Keratinocyte (primary cell): Measurements from ENCODE around the gene USP12. TPM values are rescaled to one million over a fixed set of nuclear protein-coding genes. Genes with fewer than 3 reads are reported as not detected.

Experiments
- DNase-seq: peaks from one replicate; pipeline ENCODE4 v3.0.0-alpha.2; 2011; ENCODE audit warnings: low read depth, missing footprints, low spot score
- FAIRE-seq: peaks from 2 replicates; lab custom pipeline; 2011; peaks lifted over from hg19 to GRCh38; lab: Jason Lieb, UNC
- H2AFZ ChIP-seq: 2 replicates; pipeline ENCODE4 v1.6.0; 2012; ENCODE audit warnings: low read length, control low read depth, inconsistent platforms; ENCODE audit not compliant: control insufficient read depth
- H3K27ac ChIP-seq: 2 replicates; pipeline ENCODE4 v1.5.1; 2011; ENCODE audit warnings: low read length; ENCODE audit not compliant: control insufficient read depth, insufficient read depth
- H3K27me3 ChIP-seq: 3 replicates; pipeline ENCODE4 v1.6.0; 2011; ENCODE audit warnings: low read length; ENCODE audit not compliant: control insufficient read depth, insufficient read depth; ENCODE audit errors: extremely low read depth
- H3K36me3 ChIP-seq, 2 experiments: 2 replicates in 1 of 2; 3 replicates in 1 of 2; pipeline ENCODE4 v1.5.1; 2011; ENCODE audit warnings: low read length in 2 of 2, mild to moderate bottlenecking in 1 of 2; ENCODE audit not compliant: control insufficient read depth in 2 of 2, insufficient read depth in 2 of 2; ENCODE audit errors: extremely low read depth in 1 of 2
- H3K4me1 ChIP-seq: 3 replicates; pipeline ENCODE4 v1.5.1; 2011; ENCODE audit warnings: low read length; ENCODE audit not compliant: control insufficient read depth, insufficient read depth; ENCODE audit errors: extremely low read depth
- H3K4me2 ChIP-seq: 3 replicates; pipeline ENCODE4 v1.6.0; 2011; ENCODE audit warnings: low read depth, low read length; ENCODE audit not compliant: control insufficient read depth, insufficient read depth; ENCODE audit errors: extremely low read depth
- H3K4me3 ChIP-seq, 3 experiments: fragments of 200-600 bp in 1 of 3; sonication (generic) in 1 of 3; 2 replicates in 2 of 3; 3 replicates in 1 of 3; pipeline ENCODE4 v1.5.1; 2011 to 2016; ENCODE audit warnings: low read length in 3 of 3, mild to moderate bottlenecking in 3 of 3, control low read depth in 2 of 3, inconsistent platforms in 1 of 3, low read depth in 1 of 3, mixed read lengths in 1 of 3, mixed run types in 1 of 3, moderate library complexity in 1 of 3; ENCODE audit not compliant: control insufficient read depth in 2 of 3, insufficient read depth in 2 of 3; ENCODE audit errors: extremely low read depth in 1 of 3
- H3K79me2 ChIP-seq: 2 replicates; pipeline ENCODE4 v1.6.0; 2012; ENCODE audit warnings: low read length; ENCODE audit not compliant: control insufficient read depth, insufficient read depth
- H3K9ac ChIP-seq: 3 replicates; pipeline ENCODE4 v1.6.0; 2011; ENCODE audit warnings: low read length; ENCODE audit not compliant: control insufficient read depth, insufficient read depth; ENCODE audit errors: extremely low read depth
- H3K9me1 ChIP-seq: 3 replicates; pipeline ENCODE4 v1.6.0; 2011; ENCODE audit warnings: low read length; ENCODE audit not compliant: control insufficient read depth, insufficient read depth; ENCODE audit errors: extremely low read depth
- H3K9me3 ChIP-seq: 2 replicates; pipeline ENCODE4 v1.5.1; 2012; ENCODE audit warnings: low read depth, low read length; ENCODE audit not compliant: control insufficient read depth
- H4K20me1 ChIP-seq: 3 replicates; pipeline ENCODE4 v1.6.0; 2011; ENCODE audit warnings: low read length; ENCODE audit not compliant: control insufficient read depth, insufficient read depth; ENCODE audit errors: extremely low read depth
- EZH2 ChIP-seq: IDR thresholded peaks from one replicate; pipeline ENCODE4 v1.6.1; 2012; ENCODE audit warnings: inconsistent platforms, mild to moderate bottlenecking, low read length, moderate library complexity
- dilution Hi-C: fragments of 300-500 bp; cut with MboI; formaldehyde crosslinking; loops from one replicate; pipeline ENCODE4 v1.7.0; 2020; ENCODE audit warnings: low sequenced_read_pairs; ENCODE audit not compliant: extremely low pct_ligation_motif_present
- polyA plus RNA-seq, 5 experiments: library from polyadenylated mRNA; depleted of rRNA in 3 of 5; stranded (reverse) in 3 of 5; stranded (forward) in 1 of 5; unstranded in 1 of 5; fragments of >200 nt; gene quantifications; 1 replicate in 1 of 5; 2 replicates in 3 of 5; 3 replicates in 1 of 5; pipeline versions ENCODE4 v1.2.1 to v1.2.3, GENCODE V29; 2011 to 2012; ENCODE audit warnings: missing spikeins in 2 of 5, low read depth in 1 of 5, low replicate concordance in 1 of 5
- TF ChIP-seq, protein P1 (sequence below), 3 experiments: IDR thresholded peaks in 1 of 3; conservative IDR thresholded peaks in 1 of 3; optimal IDR thresholded peaks in 1 of 3; 2 replicates in 2 of 3; 3 replicates in 1 of 3; pipeline versions ENCODE3 to v1.5.1; 2011; ENCODE audit warnings: low read length in 3 of 3, mild to moderate bottlenecking in 3 of 3, moderate library complexity in 2 of 3, control low read depth in 1 of 3, inconsistent platforms in 1 of 3; ENCODE audit not compliant: insufficient read depth in 2 of 3; ENCODE audit errors: extremely low read depth in 1 of 3

Gene USP12
- polyA plus RNA-seq, 1 donor (not counting 4 experiments of a cell fraction or from before 2014, with no cell fraction given) = 20.7 TPM

DNA sequence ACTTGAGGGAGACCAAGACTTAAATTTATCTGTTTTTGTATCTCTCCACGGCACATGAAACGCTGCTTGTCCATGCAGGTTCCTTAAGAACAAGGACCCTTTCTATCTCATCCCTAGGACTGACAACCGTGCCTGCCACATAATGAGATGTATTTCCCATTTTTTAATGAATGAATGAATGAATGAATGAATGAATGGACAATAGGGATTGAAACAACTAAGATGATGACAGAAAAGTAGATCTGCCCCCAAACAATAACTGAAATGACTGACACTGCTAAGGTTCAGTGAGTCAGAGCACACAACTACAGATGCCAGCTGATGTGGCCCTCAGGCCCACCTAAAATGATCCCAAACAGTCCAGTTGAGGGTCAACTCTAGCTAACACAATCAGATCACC, 69.8 kb downstream of the USP12 start:
- no peak for FAIRE-seq

DNA sequence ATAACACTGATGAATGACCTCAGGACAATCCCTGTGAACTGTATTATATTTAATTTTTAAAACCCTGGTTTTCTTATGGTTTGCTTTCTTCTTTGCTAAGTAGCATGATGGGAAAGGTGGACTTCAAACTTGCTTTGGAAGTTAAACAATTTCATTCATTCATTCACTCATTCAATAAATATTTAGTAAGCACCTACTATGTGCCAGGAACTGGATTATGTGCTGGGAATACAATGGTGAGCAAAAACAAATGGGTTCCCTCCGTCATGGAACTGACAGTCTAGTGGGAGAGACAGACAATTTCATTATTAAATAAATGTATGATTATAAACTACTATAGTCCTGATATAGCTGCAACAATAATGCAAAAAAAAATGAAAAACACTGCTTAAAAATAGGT, 70.3 kb downstream of the USP12 start:
- Histone ChIP-seq H3K9me1 (no peaks in the 10 kb centered on the region), H3K9me3 (no peaks in the 10 kb centered on the region), H3K4me3 (no peak overlapping the region), H3K4me2 (no peak overlapping the region), H3K4me1 (peaks cover 2% of the 10 kb centered on the region), H3K79me2 (no peaks in the 10 kb centered on the region), H4K20me1 (no peaks in the 10 kb centered on the region), H3K27me3 (no peaks in the 10 kb centered on the region), H3K9ac (no peak overlapping the region), H2AFZ (no peak overlapping the region), H3K36me3 (peaks cover 0 to 4% of the 10 kb centered on the region in 2 experiments), H3K27ac (no peak overlapping the region)
- no peak for TF ChIP-seq EZH2
- TF ChIP-seq, protein P1, sequence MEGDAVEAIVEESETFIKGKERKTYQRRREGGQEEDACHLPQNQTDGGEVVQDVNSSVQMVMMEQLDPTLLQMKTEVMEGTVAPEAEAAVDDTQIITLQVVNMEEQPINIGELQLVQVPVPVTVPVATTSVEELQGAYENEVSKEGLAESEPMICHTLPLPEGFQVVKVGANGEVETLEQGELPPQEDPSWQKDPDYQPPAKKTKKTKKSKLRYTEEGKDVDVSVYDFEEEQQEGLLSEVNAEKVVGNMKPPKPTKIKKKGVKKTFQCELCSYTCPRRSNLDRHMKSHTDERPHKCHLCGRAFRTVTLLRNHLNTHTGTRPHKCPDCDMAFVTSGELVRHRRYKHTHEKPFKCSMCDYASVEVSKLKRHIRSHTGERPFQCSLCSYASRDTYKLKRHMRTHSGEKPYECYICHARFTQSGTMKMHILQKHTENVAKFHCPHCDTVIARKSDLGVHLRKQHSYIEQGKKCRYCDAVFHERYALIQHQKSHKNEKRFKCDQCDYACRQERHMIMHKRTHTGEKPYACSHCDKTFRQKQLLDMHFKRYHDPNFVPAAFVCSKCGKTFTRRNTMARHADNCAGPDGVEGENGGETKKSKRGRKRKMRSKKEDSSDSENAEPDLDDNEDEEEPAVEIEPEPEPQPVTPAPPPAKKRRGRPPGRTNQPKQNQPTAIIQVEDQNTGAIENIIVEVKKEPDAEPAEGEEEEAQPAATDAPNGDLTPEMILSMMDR (optimal IDR thresholded peaks at IDR 0.05 in 1 of 3, IDR thresholded peaks at IDR 0.05 in 1 of 3, conservative IDR thresholded peaks at IDR 0.05 in 1 of 3; ENCODE audit: extremely low read depth in 1 of 3, insufficient read depth in 2 of 3, low read length in 3 of 3) = no peak
- no peak for DNase-seq
- FAIRE-seq = no peak
- dilution Hi-C loops = no loop called here

More for the DNA sequence above, 69.8 kb downstream of the USP12 start:
- Histone ChIP-seq H4K20me1 (no peaks in the 10 kb centered on the region), H3K9ac (no peak overlapping the region), H3K79me2 (no peaks in the 10 kb centered on the region), H3K9me1 (no peaks in the 10 kb centered on the region), H3K27me3 (no peaks in the 10 kb centered on the region), H2AFZ (no peak overlapping the region), H3K4me2 (no peak overlapping the region), H3K4me3 (no peak overlapping the region), H3K36me3 (peaks cover 0 to 4% of the 10 kb centered on the region in 2 experiments), H3K9me3 (no peaks in the 10 kb centered on the region), H3K4me1 (peaks cover 2% of the 10 kb centered on the region), H3K27ac (no peak overlapping the region)
- no peak for DNase-seq
- no peak for TF ChIP-seq EZH2
- TF ChIP-seq, protein P1 (optimal IDR thresholded peaks at IDR 0.05 in 1 of 3, IDR thresholded peaks at IDR 0.05 in 1 of 3, conservative IDR thresholded peaks at IDR 0.05 in 1 of 3; ENCODE audit: extremely low read depth in 1 of 3, insufficient read depth in 2 of 3, low read length in 3 of 3) = no peak
- dilution Hi-C loops = no loop called here
